Measurements from ENCODE around the gene KLHL14. TPM values are rescaled to one million over a fixed set of nuclear protein-coding genes. Genes with fewer than 3 reads are reported as not detected.

The KLHL14 gene
- total and polyA plus RNA-seq, 10 of the 15 experiments (the other 5 are each of a cell fraction or from before 2014, with no cell fraction given) = 0.03 to 0.05 TPM; not detected in 8

- no peak for ATAC-seq
- CTCF ChIA-PET = no interaction called here
- BruUV-seq (replicated peaks) = no TSS peak
- in situ Hi-C loops (cut with MboI) (no loop called here), intact Hi-C loops (cut with micrococcal nuclease; ENCODE audit: unreplicated experiment) (no loop called here)
- H3K9ac ChIP-seq (ENCODE audit: control insufficient read depth, insufficient read depth, low read length) = no peak overlapping the region
- H3K4me1 ChIP-seq (ENCODE audit: control insufficient read depth, insufficient read depth, low read length) = peaks cover 5% of the 10 kb centered on the region
- no peaks in the 10 kb centered on the region for H3K79me2 ChIP-seq (ENCODE audit: control insufficient read depth, insufficient read depth, low read length)
- no peaks in the 10 kb centered on the region for H3K27me3 ChIP-seq (replicated peaks in 1 of 2; ENCODE audit: control insufficient read depth in 2 of 2, insufficient read depth in 2 of 2, low read length in 1 of 2)
- RAD21 ChIA-PET (ENCODE audit: unreplicated experiment) = no interaction called here
- POLR2A ChIA-PET = no interaction called here
- no peak overlapping the region for H2AFZ ChIP-seq (ENCODE audit: control insufficient read depth, low read depth, low read length)
- no peak overlapping the region for H3K27ac ChIP-seq (ENCODE audit: control insufficient read depth, insufficient read depth)
- H3K9me3 ChIP-seq (replicated peaks; ENCODE audit: control insufficient read depth, insufficient read depth, low read length) = no peaks in the 10 kb centered on the region
- no peak overlapping the region for H3K4me2 ChIP-seq (ENCODE audit: control insufficient read depth, insufficient read depth)
- no peak for FAIRE-seq
- 8% methylated on average over 1 of the region's 1 CpG for WGBS (ENCODE audit: insufficient coverage, insufficient replicate concordance, low lambda C conversion rate, missing lambda C conversion rate)
- TF ChIP-seq USF1 (IDR thresholded peaks at IDR 0.05; ENCODE audit: borderline replicate concordance, extremely low read length, insufficient read depth, low read depth, low read length) (no peak), SRF (IDR thresholded peaks at IDR 0.05; ENCODE audit: low read depth in 2 of 2, low read length in 2 of 2) (no peak), ZNF592 (IDR thresholded peaks at IDR 0.05) (no peak), PAX8 (IDR thresholded peaks at IDR 0.05) (no peak), EED (IDR thresholded peaks at IDR 0.05; ENCODE audit: low read depth) (no peak), CREM (IDR thresholded peaks at IDR 0.05; ENCODE audit: low read depth) (no peak), ETV6 (conservative IDR thresholded peaks at IDR 0.05 in 1 of 2, IDR thresholded peaks at IDR 0.05 in 1 of 2; ENCODE audit: borderline replicate concordance in 1 of 2, low read depth in 1 of 2) (no peak), SP1 (IDR thresholded peaks at IDR 0.05; ENCODE audit: low read depth, low read length) (no peak)
- H3K4me3 ChIP-seq = no peak overlapping the region
- DNase-seq (ENCODE audit: low read depth, low spot score) = no peak
- no peaks in the 10 kb centered on the region for H3K36me3 ChIP-seq (ENCODE audit: control insufficient read depth in 2 of 2, insufficient read depth in 2 of 2, low read length in 1 of 2)
- SMC1A ChIA-PET (ENCODE audit: uncharacterized antibody, unreplicated experiment) = interaction anchor here (0.6 kb wide), 1 partner anchor 67 kb away, joined by 3 read pairs; no protein-coding TSS in a partner anchor
- no peaks in the 10 kb centered on the region for H4K20me1 ChIP-seq (ENCODE audit: control insufficient read depth, insufficient read depth)
Observed at GRCh38 chr18:32801228-32801627, 28.4 kb upstream of the KLHL14 start.

Measured in GM12878 (cell line).